Stomach (tissue), 9 donors: ENCODE results near the gene TST. TPM values are rescaled to one million over a fixed set of nuclear protein-coding genes. Genes with fewer than 3 reads are reported as not detected.

ENCODE experiments used
- DNase-seq, 2 donors: peaks; one replicate each; pipeline versions ENCODE4 v3.0.0 to v3.0.0-alpha.2; 2013 to 2019
- H3K27ac ChIP-seq, 5 donors: fragments of 200-600 bp in 4 of 5; sonication (generic) in 4 of 5; one replicate each; pipeline ENCODE4 v1.5.1; 2013 to 2019; ENCODE audit warnings: mild to moderate bottlenecking in 1 of 5, moderate library complexity in 1 of 5
- H3K27me3 ChIP-seq, 3 donors: fragments of 200-600 bp; sonication (generic); one replicate each; pipeline ENCODE4 v1.5.1; 2017 to 2019; ENCODE audit warnings: mixed run types in 1 of 3
- H3K36me3 ChIP-seq, 4 donors: fragments of 200-600 bp; sonication (generic); 1 replicate in 3 of 4; 2 replicates in 1 of 4; pipeline ENCODE4 v1.5.1; 2016 to 2019
- H3K4me1 ChIP-seq, 4 donors: fragments of 200-600 bp; sonication (generic); one replicate each; pipeline ENCODE4 v1.5.1; 2016 to 2019
- H3K4me3 ChIP-seq, 4 donors: fragments of 200-600 bp; sonication (generic) in 3 of 4; one replicate each; pipeline ENCODE4 v1.5.1; 2016 to 2019; ENCODE audit warnings: mild to moderate bottlenecking in 1 of 4
- H3K9me3 ChIP-seq, 4 donors: fragments of 200-600 bp; sonication (generic); one replicate each; pipeline ENCODE4 v1.5.1; 2016 to 2019
- CTCF ChIP-seq, 7 experiments: fragments of 450-650 bp in 4 of 7; fragments of 200-600 bp in 3 of 7; sonication (generic) in 3 of 7; IDR thresholded peaks; one replicate each; pipeline ENCODE4 v1.5.1; 2016 to 2019; ENCODE audit warnings: antibody characterized with exemption in 7 of 7, control low read depth in 2 of 7, mild to moderate bottlenecking in 1 of 7
- EP300 ChIP-seq: sonication (generic); formaldehyde crosslinking; IDR thresholded peaks from one replicate; pipeline ENCODE4 v1.6.1; 2017; ENCODE audit warnings: antibody characterized with exemption
- POLR2A ChIP-seq, 4 donors: fragments of 450-650 bp; IDR thresholded peaks; one replicate each; pipeline ENCODE4 v1.6.1; 2016; ENCODE audit warnings: antibody characterized with exemption in 4 of 4, control low read depth in 2 of 4, mild to moderate bottlenecking in 1 of 4, moderate library complexity in 1 of 4
- POLR2AphosphoS5 ChIP-seq, 3 donors: sonication (generic); formaldehyde crosslinking; IDR thresholded peaks; one replicate each; pipeline ENCODE4 v1.6.1; 2016; ENCODE audit warnings: antibody characterized with exemption in 3 of 3
- WGBS, 5 donors: extraction: QIAGEN DNeasy Blood & Tissue Kit in 3 of 5; methylation state at CpG; one replicate each; pipeline versions ENCODE4 v1.1.5 to v1.1.7; 2013 to 2018; 5-methylcytosine and 5-hydroxymethylcytosine counted together
- intact Hi-C: fragments of 100-400 bp; cut with DNase I; formaldehyde crosslinking; loops from one replicate; pipeline ENCODE4 v1.15.1; 2023; ENCODE audit warnings: low total_unique reads
- polyA plus RNA-seq, 3 donors: library from polyadenylated mRNA; stranded (reverse); fragments of 200-250 nt; gene quantifications; one replicate each; pipeline ENCODE4 v1.2.3, GENCODE V29; 2013
- total RNA-seq, 5 donors: library from RNA; depleted of rRNA; stranded (reverse); fragments of >200 nt; gene quantifications; one replicate each; pipeline versions ENCODE4 v1.1.0 to v1.2.3, GENCODE V29; 2014 to 2016
- donor health status: healthy with polysubstance abuse.
- donor health status: Bipolar disorder and iron deficiency.
- donor health status: healthy.

Gene TST
- total and polyA plus RNA-seq, 8 donors: 51.8 to 709 (median 95.3) TPM

DNA sequence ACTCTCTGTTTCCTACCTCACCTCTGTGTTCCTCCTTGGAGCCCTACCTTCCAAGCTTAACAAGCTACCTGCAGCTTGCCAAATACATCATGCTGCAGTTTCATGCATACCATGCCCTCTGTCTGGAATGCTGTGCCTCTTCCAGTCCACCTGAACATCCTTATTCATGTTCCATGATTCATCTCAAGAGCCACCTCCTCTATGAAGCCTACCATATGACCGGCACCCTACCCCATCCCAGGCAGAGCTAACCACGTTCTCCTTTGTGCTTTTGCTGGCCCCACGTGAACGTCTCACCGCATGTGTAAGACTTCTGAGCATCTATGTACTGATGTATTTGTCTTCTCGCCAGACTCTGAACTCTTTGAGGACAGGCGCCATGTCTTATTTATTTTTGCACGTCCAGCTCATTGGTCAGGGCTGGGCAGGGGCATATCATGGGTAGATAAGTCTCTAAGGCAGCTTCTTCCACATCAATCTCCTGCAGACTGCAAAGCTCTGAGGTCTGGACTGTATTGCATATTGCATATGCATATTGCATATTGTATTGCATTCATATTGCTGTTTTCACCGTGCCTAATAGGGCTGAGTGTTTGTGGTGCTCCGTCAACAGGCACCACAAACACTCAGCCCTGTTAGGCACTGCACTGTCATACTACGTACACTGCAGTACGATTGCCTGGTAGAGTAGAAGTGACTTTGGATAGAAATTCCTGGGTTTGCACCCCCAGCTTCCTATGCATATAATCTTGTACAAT is 31.0 kb downstream of the TST start:
- Histone ChIP-seq H3K4me3 (no peak overlapping the region), H3K4me1 (no peaks in the 10 kb centered on the region), H3K27me3 (peaks cover 0 to 65% (median 16%) of the 10 kb centered on the region in 3 donors), H3K36me3 (no peaks in the 10 kb centered on the region), H3K9me3 (peaks cover 10 to 15% (median 14%) of the 10 kb centered on the region in 4 donors), H3K27ac (no peak overlapping the region)
- TF ChIP-seq POLR2AphosphoS5 (IDR thresholded peaks at IDR 0.05) (no peak), EP300 (no peak), CTCF (IDR thresholded peaks at IDR 0.05) (no peak), POLR2A (IDR thresholded peaks at IDR 0.05) (no peak)
- 66 to 71% (median 68%) methylated on average over 12 of the region's 12 CpGs for WGBS, 5 donors
- intact Hi-C loops: no loop called here
- no peak for DNase-seq

DNA sequence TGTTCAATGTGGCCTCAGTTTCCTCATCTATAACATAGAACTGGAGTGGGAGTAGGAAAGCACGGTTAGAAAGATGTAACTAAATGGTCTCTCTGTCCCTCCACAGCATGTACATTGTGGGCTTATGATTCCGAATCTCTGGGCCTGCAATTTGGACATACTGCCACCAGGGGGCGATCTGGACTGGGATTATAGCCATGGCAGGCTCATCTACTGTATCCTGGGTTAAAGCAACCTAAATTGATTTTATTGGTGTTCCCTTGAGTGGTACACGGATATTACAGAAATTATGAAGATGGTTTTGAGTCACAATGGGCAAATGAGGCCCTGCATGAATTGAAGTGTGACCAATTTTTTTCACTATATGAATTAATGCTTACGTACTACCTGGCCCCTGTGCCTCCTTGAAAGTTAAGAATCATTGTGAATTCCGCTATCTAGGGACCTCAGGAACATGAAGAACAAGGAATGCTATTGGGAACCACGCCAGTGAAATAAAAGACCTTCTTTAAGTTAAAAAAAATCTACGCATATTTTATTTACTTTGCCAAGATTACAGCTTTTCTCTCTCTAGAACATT is 32.9 kb downstream of the TST start:
- WGBS, 5 donors: 49 to 59% (median 56%) methylated on average over 8 of the region's 8 CpGs
- DNase-seq: peak in 1 of 2 donors; percentile 49
- H3K4me3 ChIP-seq: no peak overlapping the region
- peaks cover 0 to 64% (median 15%) of the 10 kb centered on the region in 3 donors for H3K27me3 ChIP-seq
- peaks cover 10 to 15% (median 14%) of the 10 kb centered on the region in 4 donors for H3K9me3 ChIP-seq
- no peak overlapping the region for H3K27ac ChIP-seq
- intact Hi-C loops: no loop called here
- H3K4me1 ChIP-seq: no peaks in the 10 kb centered on the region
- no peaks in the 10 kb centered on the region for H3K36me3 ChIP-seq
- peak in 5 of 7 experiments; percentile 13 to 59 (median 29) for TF ChIP-seq CTCF (IDR thresholded peaks at IDR 0.05)
- no peak for TF ChIP-seq POLR2A (IDR thresholded peaks at IDR 0.05)
- no peak for TF ChIP-seq POLR2AphosphoS5 (IDR thresholded peaks at IDR 0.05)
- no peak for TF ChIP-seq EP300

- H3K36me3 ChIP-seq: no peaks in the 10 kb centered on the region
- H3K4me3 ChIP-seq: no peak overlapping the region
- H3K9me3 ChIP-seq: peaks cover 10 to 15% (median 14%) of the 10 kb centered on the region in 4 donors
- no peak for DNase-seq
- no peaks in the 10 kb centered on the region for H3K4me1 ChIP-seq
- intact Hi-C loops: no loop called here
- 74 to 86% (median 81%) methylated on average over 10 of the region's 10 CpGs for WGBS, 5 donors
- TF ChIP-seq POLR2A (IDR thresholded peaks at IDR 0.05) (no peak), CTCF (IDR thresholded peaks at IDR 0.05) (no peak), EP300 (no peak), POLR2AphosphoS5 (IDR thresholded peaks at IDR 0.05) (no peak)
- H3K27ac ChIP-seq: no peak overlapping the region
- H3K27me3 ChIP-seq: peaks cover 0 to 55% (median 9%) of the 10 kb centered on the region in 3 donors
These were observed 33.9 kb downstream of the TST start for GRCh38 chr22:36985211-36985889.

- no peak overlapping the region for H3K27ac ChIP-seq
- peaks cover 5 to 12% (median 9%) of the 10 kb centered on the region in 4 donors for H3K4me1 ChIP-seq
- no peak overlapping the region for H3K4me3 ChIP-seq
- TF ChIP-seq POLR2A (IDR thresholded peaks at IDR 0.05) (no peak), CTCF (IDR thresholded peaks at IDR 0.05) (no peak), POLR2AphosphoS5 (IDR thresholded peaks at IDR 0.05) (no peak), EP300 (no peak)
- DNase-seq: no peak
- H3K36me3 ChIP-seq: no peaks in the 10 kb centered on the region
- H3K9me3 ChIP-seq: peaks cover 10 to 15% (median 14%) of the 10 kb centered on the region in 4 donors
- peaks cover 0 to 30% (median 0%) of the 10 kb centered on the region in 3 donors for H3K27me3 ChIP-seq
- WGBS, 5 donors: 45 to 61% (median 56%) methylated on average over 5 of the region's 5 CpGs
- intact Hi-C loops: loop anchor here (5.0 kb wide), 1 partner anchor 195 kb away; no protein-coding TSS in a partner anchor
These were observed 37.1 kb downstream of the TST start for GRCh38 chr22:36982136-36982535.
